Colon (tissue), 2 donors: ENCODE measurements around the gene CCDC175.

Source experiments
- FAIRE-seq: peaks from 2 replicates; lab custom pipeline; 2012; peaks lifted over from hg19 to GRCh38; lab: Jason Lieb, UNC
- donor health status: control.
- donor health status: control.

Gene CCDC175

DNA sequence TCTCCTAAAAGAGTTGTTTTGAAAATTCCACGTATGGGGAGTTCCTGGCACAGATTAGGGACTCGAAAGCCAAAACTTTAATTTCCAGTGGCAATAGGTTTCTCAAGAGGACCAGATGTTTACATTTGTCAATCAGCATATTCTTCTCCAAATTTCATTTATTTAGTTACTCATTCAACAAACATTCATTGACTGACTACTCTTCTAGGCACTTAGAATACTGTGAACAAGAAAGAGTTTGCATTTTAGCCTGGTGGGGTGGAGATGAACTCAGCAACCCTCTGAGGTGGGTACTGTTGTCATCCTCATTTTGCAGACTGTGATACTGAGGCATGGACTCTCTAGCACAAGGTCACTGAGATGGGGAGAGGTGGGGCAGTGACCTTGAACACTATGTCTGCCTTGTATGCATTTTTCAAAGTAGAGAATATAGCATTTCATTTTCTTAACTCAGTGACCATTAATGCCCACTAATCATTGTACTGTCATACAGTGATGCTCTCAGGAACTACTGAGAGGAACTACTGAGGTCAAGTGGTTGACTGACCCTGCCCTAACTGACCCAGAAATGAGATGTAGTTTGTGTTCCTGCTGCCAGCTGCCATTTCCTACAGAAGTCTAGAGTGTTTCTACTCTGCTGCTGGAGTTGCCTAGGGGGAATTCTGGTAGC lies 94.6 kb downstream of the CCDC175 start:
- no peak for FAIRE-seq

DNA sequence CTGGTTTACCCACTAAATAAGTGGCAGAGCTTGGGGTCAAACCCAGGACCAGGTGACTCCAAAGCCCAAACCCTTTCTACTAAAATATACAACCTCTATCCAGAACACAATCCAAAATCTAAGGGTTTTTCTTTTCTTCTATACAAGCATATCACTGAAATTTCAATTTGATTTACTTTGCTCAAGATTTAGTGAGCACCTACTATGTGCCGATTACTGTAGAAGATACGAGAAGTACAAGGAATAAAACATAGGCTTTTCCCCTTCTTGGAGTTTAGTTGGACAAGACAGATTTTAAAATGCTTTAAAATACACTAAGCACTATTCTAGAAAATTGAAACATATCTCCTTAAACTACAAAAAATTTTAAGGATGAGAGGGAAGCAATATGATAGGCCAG lies 95.2 kb downstream of the CCDC175 start:
- no peak for FAIRE-seq

DNA sequence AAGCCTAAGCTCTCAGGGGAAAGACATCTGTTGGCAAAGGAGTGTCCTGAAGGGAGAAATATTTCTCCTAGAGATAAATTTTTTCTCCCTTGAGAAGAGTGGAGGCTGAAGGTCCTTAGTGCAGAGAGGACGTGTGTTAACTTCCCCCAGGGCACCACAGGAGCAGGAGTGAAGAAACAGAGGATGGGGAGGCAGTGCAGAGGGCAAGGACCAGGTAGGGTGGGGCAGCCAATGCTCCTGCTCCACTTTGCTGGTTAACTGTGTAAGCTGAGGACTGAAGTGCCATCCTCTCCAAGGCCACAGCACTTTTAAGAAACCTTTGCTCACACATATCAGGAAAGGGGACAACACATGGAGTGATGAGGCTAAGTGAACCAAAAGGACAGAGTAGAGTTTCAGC lies 96.4 kb downstream of the CCDC175 start:
- no peak for FAIRE-seq

DNA sequence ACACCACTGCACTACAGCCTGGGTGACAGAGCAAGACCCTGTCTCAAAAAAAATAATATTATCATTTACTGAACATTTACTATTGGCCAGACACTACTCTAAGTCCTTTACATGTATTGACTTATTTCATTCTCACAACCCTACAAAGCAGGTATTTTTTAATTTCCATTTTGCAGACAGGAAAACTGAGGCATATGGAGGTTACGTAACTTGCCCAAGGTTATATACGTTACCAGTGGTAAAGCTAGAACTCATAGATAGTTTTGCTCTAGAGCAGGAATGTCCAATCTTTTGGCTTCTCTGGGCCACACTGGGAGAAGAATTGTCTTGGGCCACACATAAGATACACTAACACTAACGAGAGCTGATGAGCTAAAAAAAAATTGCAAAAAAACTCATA lies 98.1 kb downstream of the CCDC175 start:
- no peak for FAIRE-seq

DNA sequence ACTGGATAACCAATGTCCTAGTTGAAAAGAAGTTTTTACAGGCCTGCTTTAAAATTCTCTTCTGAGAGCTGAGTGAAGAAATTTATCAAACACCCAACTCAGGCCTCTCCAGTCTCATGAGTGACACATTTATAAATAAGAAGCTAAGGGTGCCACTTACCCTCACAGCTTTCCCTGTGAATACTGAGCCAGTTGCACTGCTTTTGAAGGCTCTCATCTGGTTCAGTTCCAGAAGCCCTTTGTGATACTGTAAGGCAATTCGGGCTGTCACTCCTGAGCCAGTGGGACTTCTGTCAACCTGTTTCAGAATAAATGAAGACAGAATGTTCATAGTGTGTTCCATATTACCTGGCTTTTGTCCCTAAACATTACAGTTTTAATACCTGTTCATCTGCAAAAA lies 100.9 kb downstream of the CCDC175 start:
- no peak for FAIRE-seq

DNA sequence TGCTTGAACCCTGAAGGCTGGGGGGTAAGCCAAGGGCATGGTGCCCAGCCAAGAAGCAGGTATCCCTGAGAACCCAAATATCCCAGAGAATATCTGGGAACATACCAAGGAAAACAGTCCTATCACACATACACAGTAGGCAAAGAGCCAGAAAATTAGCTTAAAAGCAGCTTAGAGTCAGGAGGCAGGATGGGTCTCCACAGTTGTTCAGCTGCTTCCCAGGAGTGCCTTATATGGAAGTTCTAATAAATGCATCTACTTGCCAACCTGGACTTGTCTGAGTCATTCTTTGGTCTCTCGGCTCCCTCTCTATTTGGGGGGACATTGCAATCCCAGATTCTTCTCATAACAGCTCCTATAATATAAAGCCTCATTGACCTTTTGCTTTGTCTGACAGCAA lies 102.4 kb downstream of the CCDC175 start:
- no peak for FAIRE-seq

DNA sequence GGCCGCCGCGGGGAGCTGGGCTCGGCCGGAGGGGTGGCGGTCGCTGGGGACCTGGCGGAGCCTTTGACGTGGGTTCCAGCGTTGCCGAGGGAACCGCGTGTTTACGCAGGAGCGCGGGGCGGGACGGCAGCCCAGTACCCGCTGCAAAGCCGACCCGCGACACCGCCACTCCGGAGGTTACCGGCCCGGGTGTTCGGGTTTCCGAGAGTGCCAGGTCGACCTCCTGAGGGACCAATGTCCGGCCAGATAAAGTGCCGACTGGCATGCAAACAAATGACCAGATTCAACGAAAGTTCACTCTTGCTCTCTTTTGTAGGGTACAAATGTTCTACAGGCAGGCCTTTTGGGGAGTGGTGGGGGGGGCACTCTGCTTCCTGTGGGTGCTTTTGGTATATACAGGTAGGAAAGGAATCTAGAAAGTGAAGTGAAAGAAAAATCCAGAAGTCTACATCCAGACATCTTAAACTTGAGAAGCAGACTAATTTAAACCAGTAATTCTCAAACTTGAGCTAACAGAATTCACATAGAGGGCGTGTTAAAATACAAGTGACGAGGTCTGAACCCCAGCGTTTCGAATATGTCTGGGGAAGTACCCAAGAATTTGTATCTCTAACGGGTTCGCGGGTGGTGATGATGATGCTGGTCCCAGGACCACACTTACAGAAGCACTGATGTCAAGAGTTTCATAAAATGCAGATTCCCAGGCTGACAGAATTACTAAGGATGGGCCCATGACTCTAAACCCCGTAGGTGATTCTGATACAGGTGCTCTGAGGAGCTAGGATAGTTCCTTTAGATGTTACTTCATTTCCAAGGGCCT lies 111.1 kb downstream of the CCDC175 start, which contains the start of gene GPR135:
Gene GPR135 (minus strand): TSS at position 65 of the 820 bp plus-strand sequence. CDS start 154 bp downstream, outside the sequence.
- FAIRE-seq, result no peak

DNA sequence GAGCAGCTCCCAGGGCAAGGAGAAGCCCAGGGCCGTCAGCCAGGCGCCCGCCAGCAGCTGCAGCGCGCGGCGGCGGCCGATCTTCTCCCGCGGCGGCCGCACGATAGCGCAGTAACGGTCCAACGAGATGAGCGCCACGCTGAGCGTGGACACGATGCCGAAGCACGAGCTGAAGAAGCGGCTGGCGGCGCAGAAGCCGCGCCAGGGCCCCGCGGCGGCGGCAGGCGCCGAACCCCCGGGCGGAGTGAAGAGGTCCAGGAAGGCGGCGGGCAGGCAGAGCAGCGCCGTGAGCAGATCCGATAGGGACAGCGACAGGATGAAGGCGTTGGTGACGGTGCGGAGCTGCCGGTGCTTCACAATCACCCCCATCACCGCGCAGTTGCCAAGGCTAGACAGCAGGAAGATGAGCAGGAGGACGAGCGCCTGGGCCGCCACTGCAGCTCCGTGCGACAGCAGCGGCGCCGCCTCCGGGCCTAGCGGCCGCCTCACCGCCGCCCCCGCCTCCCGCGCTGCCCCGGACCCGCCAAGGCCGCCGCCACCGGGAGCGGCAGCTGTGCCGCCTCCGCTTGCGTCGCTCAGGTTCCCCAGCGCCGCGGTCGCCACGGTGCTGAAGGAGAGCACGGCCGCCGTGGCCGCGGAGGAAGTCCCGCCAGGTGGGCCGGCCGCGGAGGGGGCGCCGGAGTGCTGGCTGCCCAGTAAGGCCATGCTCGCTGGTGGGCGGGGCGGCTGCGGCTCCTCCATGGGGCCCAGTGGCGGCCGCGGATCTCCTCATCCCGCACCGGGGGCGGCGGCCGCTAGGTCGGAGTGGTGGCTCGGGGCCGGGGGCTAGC lies 111.9 kb downstream of the CCDC175 start:
- FAIRE-seq, result no peak

DNA sequence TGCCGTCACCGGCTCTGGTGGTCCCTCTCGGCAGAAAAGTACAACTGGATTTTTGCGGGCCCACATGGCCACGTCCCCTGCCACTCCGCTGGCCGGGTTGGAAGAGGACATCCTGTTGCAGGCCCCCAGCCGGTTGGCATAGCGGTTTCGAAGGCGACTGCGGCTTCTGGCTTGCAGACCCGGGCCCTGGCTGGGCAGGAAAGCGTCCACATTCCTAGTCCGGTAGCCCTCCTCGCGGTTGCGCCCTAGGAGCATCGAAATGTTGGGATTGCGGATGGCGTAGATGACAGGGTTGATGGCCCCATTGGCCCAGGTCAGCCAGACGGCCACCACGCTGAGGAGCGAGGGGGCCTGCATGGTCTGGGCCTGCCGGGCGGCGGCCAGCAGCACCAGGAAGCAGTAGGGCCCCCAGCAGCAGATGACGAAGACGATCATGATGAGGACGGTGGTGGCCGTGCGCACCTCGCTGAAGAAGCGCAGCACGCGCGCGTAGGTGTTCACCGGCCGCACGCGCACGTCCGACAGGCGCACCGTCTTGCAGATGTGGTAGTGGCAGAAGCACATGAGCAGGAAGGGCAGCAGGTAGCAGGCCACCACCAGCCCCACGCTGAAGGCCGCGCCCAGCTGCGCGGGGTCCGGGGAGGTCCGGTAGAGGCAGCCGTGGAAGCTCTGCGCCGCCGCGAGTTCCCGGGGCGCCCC lies 112.7 kb downstream of the CCDC175 start:
- no peak for FAIRE-seq

DNA sequence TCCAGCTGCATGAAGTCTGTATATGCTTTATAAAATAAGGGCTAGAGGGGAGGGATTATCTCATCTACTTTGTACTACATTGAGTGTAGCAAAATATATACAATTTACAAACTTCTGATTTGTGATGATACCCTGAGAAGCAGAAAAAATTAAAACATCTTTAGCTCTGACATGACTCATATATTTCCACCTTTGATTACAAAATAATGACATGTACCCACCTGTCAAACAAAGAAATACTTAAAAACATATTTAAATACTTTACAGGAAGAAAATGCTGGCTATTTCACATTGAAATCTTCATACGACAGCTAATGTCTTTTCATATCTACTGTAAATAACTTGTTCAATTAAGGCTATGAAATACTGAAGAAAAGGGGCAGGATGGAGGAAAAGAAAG lies 114.7 kb downstream of the CCDC175 start:
- FAIRE-seq, result no peak

DNA sequence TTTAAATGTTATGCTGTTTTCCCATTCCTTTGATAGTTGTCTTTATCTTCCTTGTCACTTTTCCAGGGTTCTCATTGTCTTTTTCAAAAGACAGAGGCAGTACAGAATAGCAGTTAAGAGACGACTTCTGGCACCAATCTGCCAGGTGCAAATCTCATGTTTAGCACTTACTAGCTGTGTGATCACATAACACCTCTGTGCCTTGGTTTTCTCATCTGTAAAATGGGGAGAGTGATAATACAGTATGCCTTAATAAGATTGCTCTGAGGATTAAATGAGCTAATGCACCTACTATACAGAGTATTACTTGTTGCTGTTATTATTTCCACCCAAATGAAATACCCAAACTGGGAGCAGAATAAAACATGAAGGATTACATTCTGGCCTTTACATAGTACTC lies 116.2 kb downstream of the CCDC175 start:
- FAIRE-seq, result no peak

DNA sequence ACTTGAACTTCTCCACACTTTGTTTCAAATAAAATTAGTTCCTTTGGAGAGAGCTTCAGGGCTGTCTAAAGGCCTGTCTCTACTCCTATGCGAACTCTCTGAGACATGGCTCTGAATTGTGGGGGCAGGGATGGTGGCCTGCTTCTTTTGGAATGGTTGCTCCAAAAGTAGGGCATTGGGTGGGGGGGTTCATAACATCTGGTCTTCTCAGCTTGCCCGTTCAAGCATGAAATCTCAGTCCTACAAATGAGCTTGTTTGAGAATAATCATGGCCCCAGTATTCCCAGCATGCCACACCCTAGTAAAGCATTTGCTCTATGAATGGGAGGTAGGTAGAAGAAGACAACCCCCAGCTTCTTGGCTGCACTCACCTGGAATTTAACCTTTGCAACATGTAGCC lies 118.1 kb downstream of the CCDC175 start:
- no peak for FAIRE-seq

DNA sequence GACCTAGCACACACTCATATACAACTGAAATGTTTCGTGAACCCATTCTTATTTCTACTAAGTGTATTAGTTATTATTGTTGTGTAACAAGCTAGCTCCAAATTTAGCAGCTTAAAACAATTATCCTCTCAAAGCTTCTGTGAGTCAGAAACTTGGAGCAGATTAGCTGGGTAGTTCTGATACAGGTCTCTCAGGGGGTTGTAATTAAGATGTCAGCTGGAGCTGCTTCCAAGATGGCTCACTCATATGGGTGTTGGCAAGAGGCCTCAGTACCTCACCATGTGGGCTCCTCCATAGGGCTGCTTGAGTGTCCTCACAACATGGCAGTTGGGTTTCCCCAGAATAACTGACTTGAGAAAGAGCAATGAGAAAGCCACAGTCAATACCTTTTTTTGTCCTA lies 121.2 kb downstream of the CCDC175 start:
- no peak for FAIRE-seq
